G401 (cell line): ENCODE results near the gene UBE2S. TPM values are rescaled to one million over a fixed set of nuclear protein-coding genes. Genes with fewer than 3 reads are reported as not detected.
A peak's percentile ranks its signal among the peaks of the same experiment; 100 is the strongest.

ENCODE experiments used
- DNase-seq: peaks from one replicate; pipeline ENCODE4 v3.0.0-alpha.2; 2015; ENCODE audit warnings: low spot score
- in situ Hi-C: cut with HindIII; loops from 2 replicates; pipeline ENCODE4 v1.10.0; 2016; ENCODE audit warnings: low sequenced_read_pairs, mixed read lengths
- total RNA-seq: library from RNA; depleted of rRNA; stranded (reverse); fragments of >200 nt; shearing (Covaris generic); gene quantifications from 2 replicates; pipeline ENCODE4 v1.2.3, GENCODE V29; 2014

The UBE2S gene
- total RNA-seq, 1 experiment from 2014 or later, result 329 TPM

- in situ Hi-C loops, result no loop called here
- no peak for DNase-seq
Observed at GRCh38 chr19:55387736-55388497, 19.7 kb downstream of the UBE2S start.

DNA sequence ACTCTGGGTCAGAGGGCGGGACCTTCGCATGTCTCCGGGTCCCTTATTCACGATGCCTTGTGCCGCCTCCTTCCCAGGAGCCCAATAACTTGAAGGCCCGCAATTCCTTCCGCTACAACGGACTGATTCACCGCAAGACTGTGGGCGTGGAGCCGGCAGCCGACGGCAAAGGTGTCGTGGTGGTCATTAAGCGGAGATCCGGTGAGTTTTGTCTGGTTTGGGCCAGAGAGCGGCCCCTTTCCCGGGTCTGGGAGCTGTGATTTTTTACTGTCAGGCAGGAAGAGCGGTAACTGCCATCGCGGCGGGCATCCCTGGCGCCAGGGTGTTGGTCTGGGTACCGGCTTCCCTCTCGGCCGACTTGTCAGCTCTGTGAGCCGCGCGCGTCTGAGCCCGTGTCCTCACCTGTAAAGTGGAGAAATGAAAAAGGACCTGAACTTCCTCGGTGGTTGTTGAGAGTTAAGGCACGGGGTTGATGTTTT is 21.1 kb downstream of the UBE2S start:
- in situ Hi-C loops, result no loop called here
- no peak for DNase-seq

GRCh38 chr19:55385724-55386492 is 21.7 kb downstream of the UBE2S start, which contains the start of gene RPL28:
TSS of gene RPL28 (plus strand) at chr19:55385932. CDS start at chr19:55386358, 426 bp downstream.
- DNase-seq, result peak; percentile 98
- in situ Hi-C loops, result no loop called here

DNA sequence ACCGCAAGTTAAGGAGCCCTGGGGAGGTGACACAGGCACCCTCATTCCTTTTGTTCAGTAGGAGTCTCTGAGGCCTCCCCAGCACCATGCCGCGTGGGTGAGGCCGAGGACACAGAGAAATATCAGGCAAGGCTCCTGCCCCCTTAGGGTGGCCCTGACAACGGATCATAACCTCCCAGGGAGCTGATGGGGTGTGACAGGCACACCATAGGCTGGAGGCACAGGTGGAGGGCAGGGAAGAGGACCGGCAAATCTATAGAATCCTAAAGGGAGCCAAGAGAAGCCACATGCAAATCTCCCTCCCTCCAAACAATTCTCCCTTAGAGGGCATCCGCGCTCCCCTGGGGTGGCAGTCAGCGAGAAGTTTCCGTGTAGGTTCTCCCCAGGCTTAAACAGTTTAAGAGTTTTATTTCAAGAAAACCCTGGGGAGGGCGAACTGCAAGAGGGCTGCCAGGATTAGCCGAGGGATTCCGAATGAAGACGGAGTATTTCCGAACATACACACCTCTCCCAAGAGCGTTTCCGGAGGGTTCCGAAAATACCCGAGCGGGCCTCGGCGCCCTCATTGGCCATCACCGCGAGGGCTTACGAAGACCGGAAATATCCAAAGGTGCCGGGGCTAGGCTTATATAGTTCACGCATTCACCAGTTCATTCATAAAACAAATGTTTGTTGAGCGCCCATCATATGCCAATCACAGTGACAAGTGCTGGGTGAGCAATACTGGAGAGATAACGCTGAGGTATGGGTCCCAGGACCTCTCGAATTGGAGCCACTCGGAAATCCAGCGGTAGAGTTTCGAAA is 22.5 kb downstream of the UBE2S start:
- in situ Hi-C loops, result no loop called here
- peak; percentile 97 for DNase-seq

- DNase-seq, result peak; percentile 49
- in situ Hi-C loops, result no loop called here
Observed at GRCh38 chr19:55384131-55384919, 23.3 kb downstream of the UBE2S start, which contains the start of gene TMEM238. TSS of gene TMEM238 (minus strand) at chr19:55384292. CDS start at chr19:55384259, 33 bp downstream.

- DNase-seq, result peak; percentile 45
Observed at GRCh38 chr19:55383279-55384130, 24.1 kb downstream of the UBE2S start.

DNA sequence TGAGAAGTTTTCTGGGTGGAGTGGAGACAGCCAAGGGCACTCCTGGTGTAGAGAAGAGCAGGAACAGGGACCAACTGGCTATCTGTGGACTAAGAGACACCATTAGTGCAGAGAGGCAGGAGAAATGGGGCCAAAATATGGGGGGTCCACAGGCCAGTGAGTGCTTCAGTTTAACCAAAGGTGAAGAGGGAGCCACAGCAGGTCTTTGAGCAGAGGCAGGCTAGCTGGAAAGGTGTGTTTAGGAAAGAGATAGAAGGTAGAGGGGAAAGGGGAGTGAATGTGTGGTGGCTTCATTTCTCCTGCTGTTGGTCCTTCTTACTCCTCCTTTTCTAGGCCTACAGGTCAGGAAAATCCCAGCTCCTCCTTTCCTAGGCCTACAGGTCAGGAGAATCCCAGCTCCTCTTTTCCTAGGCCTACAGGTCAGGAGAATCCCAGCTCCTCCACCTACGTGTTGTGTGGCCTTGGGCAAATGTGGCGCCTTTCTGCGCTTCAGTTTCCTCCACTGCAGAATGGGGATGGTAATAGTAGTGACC is 25.0 kb downstream of the UBE2S start:
- in situ Hi-C loops, result no loop called here
- no peak for DNase-seq

More at GRCh38 chr19:55383279-55384130, 24.1 kb downstream of the UBE2S start:
- in situ Hi-C loops, result no loop called here

- DNase-seq, result no peak
- in situ Hi-C loops, result no loop called here
Observed at GRCh38 chr19:55382013-55382412, 25.6 kb downstream of the UBE2S start.

GRCh38 chr19:55379174-55379573 is 28.4 kb downstream of the UBE2S start:
- in situ Hi-C loops, result no loop called here
- no peak for DNase-seq

- no peak for DNase-seq
- in situ Hi-C loops, result no loop called here
Observed at GRCh38 chr19:55377356-55378131, 30.0 kb downstream of the UBE2S start.

- in situ Hi-C loops, result no loop called here
- DNase-seq, result no peak
Observed at GRCh38 chr19:55376241-55376933, 31.2 kb downstream of the UBE2S start, which contains the start of gene TMEM190. TSS of gene TMEM190 (plus strand) at chr19:55376826. CDS start at chr19:55376854, 28 bp downstream.

- DNase-seq, result no peak
- in situ Hi-C loops, result no loop called here
Observed at GRCh38 chr19:55373993-55374757, 33.4 kb downstream of the UBE2S start.

DNA sequence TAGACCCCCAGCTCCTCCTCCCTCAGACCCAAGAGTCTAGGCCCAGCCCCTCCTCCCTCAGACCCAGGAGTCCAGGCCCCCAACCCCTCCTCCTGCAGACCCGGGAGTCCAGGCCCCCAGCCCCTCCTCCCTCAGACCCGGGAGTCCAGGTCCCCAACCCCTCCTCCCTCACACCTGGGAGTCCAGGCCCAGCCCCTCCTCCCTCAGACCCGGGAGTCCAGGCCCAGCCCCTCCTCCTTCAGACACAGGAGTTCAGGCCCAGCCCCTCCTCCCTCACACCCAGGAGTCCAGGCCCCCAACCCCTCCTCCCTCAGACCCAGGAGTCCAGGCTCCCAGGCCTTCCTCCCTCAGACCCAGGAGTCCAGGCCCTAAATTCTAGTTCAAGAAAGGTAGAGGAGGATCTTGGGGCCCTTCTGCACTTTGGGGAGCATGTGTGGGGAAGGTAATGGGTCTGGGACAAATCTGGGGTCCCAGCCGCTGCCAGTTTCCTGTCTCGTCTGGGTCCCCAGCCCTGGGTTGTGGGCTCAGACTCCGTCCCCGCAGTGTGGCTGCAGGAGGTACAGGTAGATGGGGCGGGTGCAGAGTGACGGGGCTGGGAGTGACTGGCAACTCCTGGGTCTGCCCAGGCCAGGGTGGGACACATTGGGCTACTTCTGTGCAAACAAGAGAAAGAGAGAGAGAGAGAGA is 34.1 kb downstream of the UBE2S start:
- in situ Hi-C loops, result no loop called here
- DNase-seq, result no peak

GRCh38 chr19:55372316-55373081 is 35.1 kb downstream of the UBE2S start:
- no peak for DNase-seq
- in situ Hi-C loops, result no loop called here
